HEK293 (cell line): ENCODE data around the gene TPPP3.

Experiments used
- CTCF ChIA-PET: fragments of 350-600 bp; formaldehyde crosslinking; extraction: SDS; loops from one replicate; lab custom pipeline; 2021; ENCODE audit warnings: antibody characterized with exemption; lab: Yijun Ruan, JAX
- POLR2A ChIA-PET: fragments of 300-600 bp; formaldehyde crosslinking; extraction: SDS; loops from one replicate; lab custom pipeline; 2020; ENCODE audit warnings: antibody characterized with exemption, inconsistent platforms; lab: Yijun Ruan, JAX
- H3K27ac ChIP-seq: fragments of 200-500 bp; sonication (Bioruptor generic); 2 replicates; pipeline ENCODE4 v1.5.1; 2014; ENCODE audit warnings: low read depth, low read length, control low read depth, inconsistent platforms; ENCODE audit errors: extremely low read depth
- H3K36me3 ChIP-seq, 2 experiments: fragments of 200-500 bp in 1 of 2; sonication (Bioruptor generic) in 1 of 2; 1 replicate in 1 of 2; 2 replicates in 1 of 2; pipeline ENCODE4 v1.5.1; 2014 to 2017; ENCODE audit warnings: inconsistent platforms in 2 of 2, low read length in 2 of 2; ENCODE audit not compliant: control insufficient read depth in 2 of 2, insufficient read depth in 1 of 2
- H3K4me1 ChIP-seq: fragments of 200-500 bp; sonication (Bioruptor generic); 2 replicates; pipeline ENCODE4 v1.5.1; 2014; ENCODE audit warnings: mild to moderate bottlenecking, low read length, inconsistent platforms; ENCODE audit not compliant: control insufficient read depth, insufficient read depth
- H3K4me3 ChIP-seq: 2 replicates; pipeline ENCODE4 v1.5.1; 2011; ENCODE audit warnings: low read depth, mild to moderate bottlenecking, control low read depth, low read length, moderate library complexity
- H3K9me3 ChIP-seq: fragments of 200-500 bp; sonication (Bioruptor generic); 2 replicates; pipeline ENCODE4 v1.5.1; 2014; ENCODE audit warnings: low read depth, low read length, inconsistent platforms; ENCODE audit not compliant: control insufficient read depth, insufficient read depth
- WT1 ChIP-seq: fragments of 450-650 bp; formaldehyde crosslinking; IDR thresholded peaks from 2 replicates; pipeline ENCODE4 v1.5.1; 2016; ENCODE audit warnings: missing biosample characterization, missing genetic modification characterization
- ZBTB17 ChIP-seq: fragments of 450-650 bp; formaldehyde crosslinking; IDR thresholded peaks from 2 replicates; pipeline ENCODE4 v1.5.1; 2016; ENCODE audit warnings: missing biosample characterization, missing genetic modification characterization
- ZBTB20 ChIP-seq: fragments of 450-650 bp; formaldehyde crosslinking; IDR thresholded peaks from 2 replicates; pipeline ENCODE4 v1.5.1; 2016; ENCODE audit warnings: missing biosample characterization, missing genetic modification characterization
- ZNF416 ChIP-seq: fragments of 450-650 bp; formaldehyde crosslinking; IDR thresholded peaks from 2 replicates; pipeline ENCODE4 v1.5.1; 2016; ENCODE audit warnings: missing biosample characterization, missing genetic modification characterization
- ZNF473 ChIP-seq: fragments of 450-650 bp; formaldehyde crosslinking; IDR thresholded peaks from 2 replicates; pipeline ENCODE4 v1.5.1; 2017; ENCODE audit warnings: missing biosample characterization, missing genetic modification characterization
- TF ChIP-seq, protein P1 (sequence below): fragments of 450-650 bp; formaldehyde crosslinking; IDR thresholded peaks from 2 replicates; pipeline ENCODE4 v1.5.1; 2016; ENCODE audit warnings: missing biosample characterization, missing genetic modification characterization
- TF ChIP-seq, protein P2 (sequence below): fragments of 450-650 bp; formaldehyde crosslinking; IDR thresholded peaks from 2 replicates; pipeline ENCODE4 v1.5.1; 2016; ENCODE audit warnings: missing biosample characterization, missing genetic modification characterization
- TF ChIP-seq, protein P3 (sequence below): fragments of 450-650 bp; formaldehyde crosslinking; IDR thresholded peaks from 2 replicates; pipeline ENCODE4 v1.5.1; 2017; ENCODE audit warnings: missing biosample characterization, missing genetic modification characterization

The TPPP3 gene

DNA sequence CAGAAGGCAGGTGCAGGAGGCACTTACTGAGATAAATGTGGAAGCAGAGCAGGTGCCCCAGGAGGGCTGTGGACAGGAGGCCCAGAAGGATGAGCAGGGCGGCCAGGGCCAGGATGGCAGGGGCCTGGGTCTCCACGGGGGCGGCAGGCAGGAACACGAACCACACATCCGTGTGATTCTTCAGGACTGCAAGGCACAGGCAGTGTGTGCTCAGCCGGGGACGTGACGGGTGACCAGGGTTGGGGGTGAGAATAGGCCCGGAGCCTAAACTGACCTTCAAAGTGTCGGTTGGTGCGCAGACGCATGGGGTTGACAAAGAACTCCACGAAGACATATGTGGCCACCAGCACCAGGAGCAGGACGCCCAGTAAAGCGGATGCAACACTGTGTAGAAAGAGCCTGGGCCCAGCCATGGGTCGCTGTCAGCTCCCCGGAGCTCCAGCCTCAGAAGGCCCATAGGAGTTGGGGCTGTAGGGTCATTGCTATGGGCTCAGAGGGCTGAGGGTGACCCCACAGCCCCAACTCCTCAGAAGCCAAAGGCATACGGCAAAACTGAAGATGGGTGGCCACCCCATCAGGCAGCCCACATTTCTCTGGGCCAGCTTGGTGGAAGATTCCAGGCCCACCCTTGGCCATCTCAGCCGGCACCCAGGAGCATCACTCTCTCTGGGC lies 5.4 kb upstream of the TPPP3 start (continued):
- TF ChIP-seq, protein P1, sequence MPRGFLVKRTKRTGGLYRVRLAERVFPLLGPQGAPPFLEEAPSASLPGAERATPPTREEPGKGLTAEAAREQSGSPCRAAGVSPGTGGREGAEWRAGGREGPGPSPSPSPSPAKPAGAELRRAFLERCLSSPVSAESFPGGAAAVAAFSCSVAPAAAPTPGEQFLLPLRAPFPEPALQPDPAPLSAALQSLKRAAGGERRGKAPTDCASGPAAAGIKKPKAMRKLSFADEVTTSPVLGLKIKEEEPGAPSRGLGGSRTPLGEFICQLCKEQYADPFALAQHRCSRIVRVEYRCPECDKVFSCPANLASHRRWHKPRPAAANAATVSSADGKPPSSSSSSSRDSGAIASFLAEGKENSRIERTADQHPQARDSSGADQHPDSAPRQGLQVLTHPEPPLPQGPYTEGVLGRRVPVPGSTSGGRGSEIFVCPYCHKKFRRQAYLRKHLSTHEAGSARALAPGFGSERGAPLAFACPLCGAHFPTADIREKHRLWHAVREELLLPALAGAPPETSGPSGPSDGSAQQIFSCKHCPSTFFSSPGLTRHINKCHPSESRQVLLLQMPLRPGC (tag by site-specific recombination), result no peak
- TF ChIP-seq ZNF416 (tag by site-specific recombination) (no peak), ZNF473 (tag by site-specific recombination) (no peak)
- TF ChIP-seq, protein P2, sequence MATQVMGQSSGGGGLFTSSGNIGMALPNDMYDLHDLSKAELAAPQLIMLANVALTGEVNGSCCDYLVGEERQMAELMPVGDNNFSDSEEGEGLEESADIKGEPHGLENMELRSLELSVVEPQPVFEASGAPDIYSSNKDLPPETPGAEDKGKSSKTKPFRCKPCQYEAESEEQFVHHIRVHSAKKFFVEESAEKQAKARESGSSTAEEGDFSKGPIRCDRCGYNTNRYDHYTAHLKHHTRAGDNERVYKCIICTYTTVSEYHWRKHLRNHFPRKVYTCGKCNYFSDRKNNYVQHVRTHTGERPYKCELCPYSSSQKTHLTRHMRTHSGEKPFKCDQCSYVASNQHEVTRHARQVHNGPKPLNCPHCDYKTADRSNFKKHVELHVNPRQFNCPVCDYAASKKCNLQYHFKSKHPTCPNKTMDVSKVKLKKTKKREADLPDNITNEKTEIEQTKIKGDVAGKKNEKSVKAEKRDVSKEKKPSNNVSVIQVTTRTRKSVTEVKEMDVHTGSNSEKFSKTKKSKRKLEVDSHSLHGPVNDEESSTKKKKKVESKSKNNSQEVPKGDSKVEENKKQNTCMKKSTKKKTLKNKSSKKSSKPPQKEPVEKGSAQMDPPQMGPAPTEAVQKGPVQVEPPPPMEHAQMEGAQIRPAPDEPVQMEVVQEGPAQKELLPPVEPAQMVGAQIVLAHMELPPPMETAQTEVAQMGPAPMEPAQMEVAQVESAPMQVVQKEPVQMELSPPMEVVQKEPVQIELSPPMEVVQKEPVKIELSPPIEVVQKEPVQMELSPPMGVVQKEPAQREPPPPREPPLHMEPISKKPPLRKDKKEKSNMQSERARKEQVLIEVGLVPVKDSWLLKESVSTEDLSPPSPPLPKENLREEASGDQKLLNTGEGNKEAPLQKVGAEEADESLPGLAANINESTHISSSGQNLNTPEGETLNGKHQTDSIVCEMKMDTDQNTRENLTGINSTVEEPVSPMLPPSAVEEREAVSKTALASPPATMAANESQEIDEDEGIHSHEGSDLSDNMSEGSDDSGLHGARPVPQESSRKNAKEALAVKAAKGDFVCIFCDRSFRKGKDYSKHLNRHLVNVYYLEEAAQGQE (tag by site-specific recombination), result no peak

DNA sequence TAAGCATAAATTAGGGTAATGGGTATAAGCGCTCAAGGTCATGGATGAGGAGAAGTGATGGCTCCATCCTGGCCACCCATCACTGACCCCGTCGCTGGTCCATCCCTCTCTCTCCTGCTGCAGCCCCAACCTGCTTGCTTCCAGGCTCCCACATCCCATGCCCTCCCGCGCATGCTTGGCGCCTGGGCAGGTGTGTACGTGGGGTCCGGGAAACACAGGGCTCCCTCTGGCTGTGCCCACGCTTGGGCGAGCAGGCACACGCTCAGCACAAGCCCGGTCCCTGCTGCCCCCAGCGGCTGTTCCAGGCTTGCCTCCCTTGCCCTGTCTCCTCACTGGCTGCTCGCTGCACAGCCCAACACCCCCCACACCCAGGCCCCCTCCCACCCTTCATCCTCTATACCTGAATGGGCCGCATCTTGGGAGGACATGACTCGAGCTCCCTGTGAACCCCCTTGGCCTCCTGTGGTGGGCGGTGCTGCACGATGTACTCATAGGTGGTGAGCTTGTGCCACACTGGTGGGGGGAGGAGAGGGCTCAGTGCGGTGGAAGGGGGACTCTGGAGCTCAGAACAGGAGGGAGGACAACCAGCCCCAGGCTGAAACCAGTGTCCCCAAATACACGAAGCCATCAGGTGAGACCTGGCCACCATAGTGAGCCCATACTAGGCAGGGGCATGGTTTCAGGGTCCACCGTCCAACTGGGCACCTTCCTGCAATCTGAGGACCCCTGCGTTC lies 4.7 kb upstream of the TPPP3 start:
- Histone ChIP-seq H3K9me3 (no peaks in the 10 kb centered on the region), H3K36me3 (no peaks in the 10 kb centered on the region), H3K4me1 (peaks cover 10% of the 10 kb centered on the region), H3K27ac (no peak overlapping the region), H3K4me3 (no peak overlapping the region)
- TF ChIP-seq, protein P3, sequence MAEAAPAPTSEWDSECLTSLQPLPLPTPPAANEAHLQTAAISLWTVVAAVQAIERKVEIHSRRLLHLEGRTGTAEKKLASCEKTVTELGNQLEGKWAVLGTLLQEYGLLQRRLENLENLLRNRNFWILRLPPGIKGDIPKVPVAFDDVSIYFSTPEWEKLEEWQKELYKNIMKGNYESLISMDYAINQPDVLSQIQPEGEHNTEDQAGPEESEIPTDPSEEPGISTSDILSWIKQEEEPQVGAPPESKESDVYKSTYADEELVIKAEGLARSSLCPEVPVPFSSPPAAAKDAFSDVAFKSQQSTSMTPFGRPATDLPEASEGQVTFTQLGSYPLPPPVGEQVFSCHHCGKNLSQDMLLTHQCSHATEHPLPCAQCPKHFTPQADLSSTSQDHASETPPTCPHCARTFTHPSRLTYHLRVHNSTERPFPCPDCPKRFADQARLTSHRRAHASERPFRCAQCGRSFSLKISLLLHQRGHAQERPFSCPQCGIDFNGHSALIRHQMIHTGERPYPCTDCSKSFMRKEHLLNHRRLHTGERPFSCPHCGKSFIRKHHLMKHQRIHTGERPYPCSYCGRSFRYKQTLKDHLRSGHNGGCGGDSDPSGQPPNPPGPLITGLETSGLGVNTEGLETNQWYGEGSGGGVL, result 0 out of 2 replicates have a peak, but pooled peaks have one; percentile 16
- TF ChIP-seq WT1 (no peak), ZBTB17 (no peak)
- CTCF ChIA-PET, result no interaction called here
- POLR2A ChIA-PET, result no interaction called here

DNA sequence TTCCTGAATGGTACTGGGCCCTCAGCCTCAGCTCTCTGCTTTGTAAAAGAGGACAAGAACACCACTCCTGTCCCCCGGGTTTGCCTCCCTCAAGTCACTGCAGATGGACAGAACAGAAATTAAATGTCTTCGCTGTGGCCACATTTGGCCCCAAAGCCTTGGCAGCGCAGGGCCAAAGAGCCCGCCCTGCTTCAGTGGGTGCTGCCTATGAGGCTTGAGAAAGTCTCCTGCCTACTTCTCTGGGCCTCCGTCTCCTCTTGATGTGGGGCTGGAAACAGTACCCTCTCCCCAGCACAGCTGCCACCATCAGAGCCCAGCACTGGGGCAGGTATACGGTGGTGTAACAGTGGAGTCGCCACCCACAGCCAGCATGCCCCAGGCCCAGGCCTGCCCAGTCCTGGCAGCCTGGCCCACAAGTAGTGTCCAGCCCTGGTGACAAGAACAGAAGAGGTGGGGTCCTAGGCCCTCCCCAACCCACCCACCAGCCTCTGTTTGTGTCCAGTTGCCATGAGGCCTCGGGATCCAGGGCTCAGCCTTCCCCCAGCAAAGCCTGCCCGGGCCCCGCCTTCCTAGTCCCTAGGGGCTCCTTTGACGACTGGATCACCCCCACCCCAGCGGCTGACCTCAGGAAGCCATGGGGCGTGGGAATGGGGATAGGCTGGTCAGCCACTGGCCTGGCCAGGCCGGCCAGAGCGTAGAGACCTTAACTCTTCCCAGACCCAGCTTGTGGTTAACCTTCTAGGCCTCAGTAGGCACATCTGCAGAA lies 3.9 kb upstream of the TPPP3 start:
- no peak for TF ChIP-seq ZBTB20
- H3K4me1 ChIP-seq, result peaks cover 14% of the 10 kb centered on the region
- H3K36me3 ChIP-seq, result no peaks in the 10 kb centered on the region
- ChIA-PET CTCF (interaction anchor here (0.5 to 0.7 kb wide), 2 partner anchors 409 to 603 kb away, joined by 3 read pairs; partner anchors contain the start of gene CES4A), POLR2A (no interaction called here)
- H3K4me3 ChIP-seq, result no peak overlapping the region
- no peaks in the 10 kb centered on the region for H3K9me3 ChIP-seq
- no peak overlapping the region for H3K27ac ChIP-seq
